AG09309 (cell line): ENCODE measurements around the gene UBALD2.
A peak's percentile ranks its signal among the peaks of the same experiment; 100 is the strongest.
"Not testable (repeated sequence)": the region's sequence is repeated elsewhere in the genome, so short reads cannot be mapped to it uniquely, and the experiment has no call there.

Experiments
- DNase-seq: peaks from one replicate; pipeline ENCODE4 v3.0.0-alpha.2; 2010; ENCODE audit warnings: low read depth
- H3K4me3 ChIP-seq: 2 replicates; pipeline ENCODE4 v1.5.1; 2011; ENCODE audit warnings: mild to moderate bottlenecking, low read depth, low read length, moderate library complexity; ENCODE audit not compliant: control insufficient read depth
- CTCF ChIP-seq: IDR thresholded peaks from 2 replicates; pipeline ENCODE4 v1.5.1; 2011; ENCODE audit warnings: mild to moderate bottlenecking, low read depth, low read length, inconsistent platforms; ENCODE audit not compliant: insufficient read depth, control insufficient read depth; ENCODE audit errors: missing control alignments

Gene UBALD2

GRCh38 chr17:76239538-76240274 lies 25.4 kb upstream of the UBALD2 start:
- H3K4me3 ChIP-seq: peak overlapping the region; percentile 1; the same call in 1 of the 2 replicates
- TF ChIP-seq CTCF: no peak
- no peak for DNase-seq

GRCh38 chr17:76240461-76241203 lies 24.5 kb upstream of the UBALD2 start, which contains the start of gene RNF157:
RNF157 (minus strand) TSS chr17:76240493; CDS start chr17:76240240, 253 bp downstream.
- H3K4me3 ChIP-seq: peak within 1 kb of the TSS; percentile 56
- no peak for DNase-seq
- no peak for TF ChIP-seq CTCF

GRCh38 chr17:76241204-76241538 lies 24.0 kb upstream of the UBALD2 start:
- H3K4me3 ChIP-seq: peak overlapping the region; percentile 56
- TF ChIP-seq CTCF: no peak
- no peak for DNase-seq

GRCh38 chr17:76241691-76242255 lies 23.4 kb upstream of the UBALD2 start:
- no peak overlapping the region for H3K4me3 ChIP-seq
- no peak for TF ChIP-seq CTCF
- DNase-seq: no peak

GRCh38 chr17:76243826-76244679 lies 21.1 kb upstream of the UBALD2 start:
- DNase-seq: no peak
- H3K4me3 ChIP-seq: no peak overlapping the region
- no peak for TF ChIP-seq CTCF

GRCh38 chr17:76244721-76245120 lies 20.4 kb upstream of the UBALD2 start:
- H3K4me3 ChIP-seq, DNase-seq: not testable (repeated sequence)
